Astrocyte (in vitro differentiated cells and primary cell): ENCODE data around the gene SELL.

ENCODE experiments used
- EZH2 ChIP-seq: IDR thresholded peaks from 2 replicates; pipeline ENCODE4 v1.6.1; 2012; ENCODE audit warnings: mild to moderate bottlenecking, low read length, inconsistent platforms; ENCODE audit not compliant: insufficient read depth
- TF ChIP-seq, protein P1 (sequence below): IDR thresholded peaks from 2 replicates; pipeline ENCODE4 v1.5.1; 2011; ENCODE audit warnings: low read depth, mild to moderate bottlenecking, inconsistent platforms, low read length, moderate library complexity; ENCODE audit not compliant: insufficient read depth

DNA sequence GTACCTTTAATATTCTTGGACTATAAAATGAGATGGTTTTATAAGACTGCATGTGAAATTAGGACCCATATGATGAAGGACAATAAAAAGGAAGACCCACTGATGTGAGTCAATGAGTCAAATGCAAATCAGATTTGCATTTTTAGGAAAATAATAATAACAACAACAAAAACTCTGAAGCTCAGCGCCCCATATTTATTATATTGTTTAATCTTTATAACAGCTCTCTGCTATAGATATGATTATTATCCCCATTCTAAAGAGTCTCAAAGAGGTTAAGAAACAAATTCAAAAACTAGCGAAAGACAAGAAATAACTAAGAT is 850 bp upstream of the SELL start:
- TF ChIP-seq, protein P1, sequence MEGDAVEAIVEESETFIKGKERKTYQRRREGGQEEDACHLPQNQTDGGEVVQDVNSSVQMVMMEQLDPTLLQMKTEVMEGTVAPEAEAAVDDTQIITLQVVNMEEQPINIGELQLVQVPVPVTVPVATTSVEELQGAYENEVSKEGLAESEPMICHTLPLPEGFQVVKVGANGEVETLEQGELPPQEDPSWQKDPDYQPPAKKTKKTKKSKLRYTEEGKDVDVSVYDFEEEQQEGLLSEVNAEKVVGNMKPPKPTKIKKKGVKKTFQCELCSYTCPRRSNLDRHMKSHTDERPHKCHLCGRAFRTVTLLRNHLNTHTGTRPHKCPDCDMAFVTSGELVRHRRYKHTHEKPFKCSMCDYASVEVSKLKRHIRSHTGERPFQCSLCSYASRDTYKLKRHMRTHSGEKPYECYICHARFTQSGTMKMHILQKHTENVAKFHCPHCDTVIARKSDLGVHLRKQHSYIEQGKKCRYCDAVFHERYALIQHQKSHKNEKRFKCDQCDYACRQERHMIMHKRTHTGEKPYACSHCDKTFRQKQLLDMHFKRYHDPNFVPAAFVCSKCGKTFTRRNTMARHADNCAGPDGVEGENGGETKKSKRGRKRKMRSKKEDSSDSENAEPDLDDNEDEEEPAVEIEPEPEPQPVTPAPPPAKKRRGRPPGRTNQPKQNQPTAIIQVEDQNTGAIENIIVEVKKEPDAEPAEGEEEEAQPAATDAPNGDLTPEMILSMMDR: no peak
- no peak for TF ChIP-seq EZH2
